Liver (tissue), 9 donors: Measurements from ENCODE around the gene PLEKHA8. TPM values are rescaled to one million over a fixed set of nuclear protein-coding genes. Genes with fewer than 3 reads are reported as not detected.

Experiments
- DNase-seq: peaks from one replicate; pipeline ENCODE4 v3.0.0-alpha.2; 2017; ENCODE audit warnings: low spot score
- H3K27ac ChIP-seq, 2 donors: one replicate each; pipeline ENCODE4 v1.7.0; 2013; ENCODE audit warnings: inconsistent platforms in 2 of 2, low read length in 2 of 2, control low read depth in 1 of 2, low read depth in 1 of 2, mild to moderate bottlenecking in 1 of 2
- H3K27me3 ChIP-seq, 4 donors: one replicate each; pipeline versions ENCODE4 v1.6.1 to v1.7.0; 2013; ENCODE audit warnings: low read length in 3 of 4, inconsistent platforms in 1 of 4, mild to moderate bottlenecking in 1 of 4, moderate library complexity in 1 of 4; ENCODE audit not compliant: control insufficient read depth in 4 of 4, insufficient read depth in 4 of 4
- H3K36me3 ChIP-seq, 4 donors: one replicate each; pipeline versions ENCODE4 v1.6.1 to v1.7.0; 2013; ENCODE audit warnings: low read length in 3 of 4, mild to moderate bottlenecking in 3 of 4, low read depth in 1 of 4, moderate library complexity in 1 of 4; ENCODE audit not compliant: control insufficient read depth in 4 of 4, insufficient read depth in 3 of 4
- H3K4me1 ChIP-seq, 4 donors: one replicate each; pipeline versions ENCODE4 v1.6.1 to v1.7.0; 2013; ENCODE audit warnings: low read length in 3 of 4, mild to moderate bottlenecking in 3 of 4, moderate library complexity in 1 of 4; ENCODE audit not compliant: control insufficient read depth in 4 of 4, insufficient read depth in 4 of 4
- H3K4me3 ChIP-seq, 3 donors: one replicate each; pipeline versions ENCODE4 v1.6.1 to v1.7.0; 2013; ENCODE audit warnings: low read length in 3 of 3, control low read depth in 1 of 3, low read depth in 1 of 3, mild to moderate bottlenecking in 1 of 3
- H3K9ac ChIP-seq, 2 donors: one replicate each; pipeline ENCODE4 v1.7.0; 2013; ENCODE audit warnings: low read length in 2 of 2, mild to moderate bottlenecking in 2 of 2, moderate library complexity in 2 of 2, control low read depth in 1 of 2, low read depth in 1 of 2
- H3K9me3 ChIP-seq, 4 donors: one replicate each; pipeline versions ENCODE4 v1.6.1 to v1.7.0; 2013; ENCODE audit warnings: low read length in 3 of 4; ENCODE audit not compliant: control insufficient read depth in 4 of 4
- ATF3 ChIP-seq: IDR thresholded peaks from 2 replicates; pipeline ENCODE4 v1.6.1; 2016; ENCODE audit warnings: antibody characterized with exemption
- CTCF ChIP-seq: fragments of 150-350 bp; IDR thresholded peaks from 2 replicates; pipeline ENCODE4 v1.5.1; 2017; ENCODE audit warnings: improper control_type of control experiment, low read depth, low read length; ENCODE audit not compliant: missing input control
- EGR1 ChIP-seq, 2 donors: IDR thresholded peaks; 2 replicates each; pipeline ENCODE4 v1.6.1; 2016 to 2018; ENCODE audit warnings: antibody characterized with exemption in 2 of 2, low read depth in 2 of 2
- FOXA1 ChIP-seq: IDR thresholded peaks from 2 replicates; pipeline ENCODE4 v1.6.1; 2016; ENCODE audit warnings: antibody characterized with exemption
- FOXA2 ChIP-seq: IDR thresholded peaks from 2 replicates; pipeline ENCODE4 v1.6.1; 2016; ENCODE audit warnings: antibody characterized with exemption
- HNF4A ChIP-seq, 2 donors: conservative IDR thresholded peaks; 2 replicates each; pipeline ENCODE4 v1.6.1; 2016; ENCODE audit warnings: antibody characterized with exemption in 2 of 2, mild to moderate bottlenecking in 2 of 2
- HNF4G ChIP-seq: IDR thresholded peaks from 2 replicates; pipeline ENCODE4 v1.6.1; 2016; ENCODE audit warnings: antibody characterized with exemption
- JUND ChIP-seq, 2 donors: IDR thresholded peaks; 2 replicates each; pipeline ENCODE4 v1.6.1; 2016; ENCODE audit warnings: antibody characterized with exemption in 2 of 2
- MAX ChIP-seq: IDR thresholded peaks from 2 replicates; pipeline ENCODE4 v1.6.1; 2016; ENCODE audit warnings: antibody characterized with exemption
- NR2F2 ChIP-seq: IDR thresholded peaks from 2 replicates; pipeline ENCODE4 v1.6.1; 2016; ENCODE audit warnings: antibody characterized with exemption
- REST ChIP-seq: IDR thresholded peaks from 2 replicates; pipeline ENCODE4 v1.6.1; 2016; ENCODE audit warnings: antibody characterized with exemption, mild to moderate bottlenecking
- RXRA ChIP-seq, 2 donors: IDR thresholded peaks; 2 replicates each; pipeline ENCODE4 v1.6.1; 2017 to 2018; ENCODE audit warnings: antibody characterized with exemption in 2 of 2, mild to moderate bottlenecking in 1 of 2
- SP1 ChIP-seq: IDR thresholded peaks from 2 replicates; pipeline ENCODE4 v1.6.1; 2018; ENCODE audit warnings: antibody characterized with exemption, mild to moderate bottlenecking
- TAF1 ChIP-seq: conservative IDR thresholded peaks from 2 replicates; pipeline ENCODE4 v1.6.1; 2016; ENCODE audit warnings: antibody characterized with exemption, mild to moderate bottlenecking
- polyA plus RNA-seq, 2 donors: library from polyadenylated mRNA; stranded (reverse) in 1 of 2; unstranded in 1 of 2; fragments of 200-250 nt in 1 of 2; fragments of >200 nt in 1 of 2; fragmentation: Nextera tagmentation in 1 of 2; extraction: Ambion mirVana in 1 of 2; gene quantifications; one replicate each; pipeline versions ENCODE4 v1.2.1 to v1.2.3, GENCODE V29; 2013 to 2015
- total RNA-seq, 2 donors: library from RNA; depleted of rRNA; stranded (reverse); fragments of >200 nt; gene quantifications; one replicate each; pipeline ENCODE4 v1.2.3, GENCODE V29; 2014
- donor health status: healthy.
- donor health status: healthy.
- donor health status: healthy.
- donor health status: healthy.
- donor health status: healthy.

PLEKHA8 gene
- total and polyA plus RNA-seq, 4 donors: 1.0 to 5.4 (median 2.4) TPM

- Histone ChIP-seq H3K36me3 (no peaks in the 10 kb centered on the region), H3K27ac (no peak overlapping the region), H3K9me3 (no peaks in the 10 kb centered on the region)
Observed at GRCh38 chr7:30040938-30041337, 12.7 kb downstream of the PLEKHA8 start.

More at GRCh38 chr7:30040938-30041337, 12.7 kb downstream of the PLEKHA8 start:
- no peak overlapping the region for H3K4me3 ChIP-seq
- H3K27me3 ChIP-seq: no peaks in the 10 kb centered on the region
- H3K4me1 ChIP-seq: peaks cover 0 to 8% (median 3%) of the 10 kb centered on the region in 4 donors
- no peak overlapping the region for H3K9ac ChIP-seq
- TF ChIP-seq CTCF (no peak), TAF1 (no peak), EGR1 (IDR thresholded peaks at IDR 0.05; ENCODE audit: low read depth in 2 of 2) (no peak), FOXA2 (no peak), NR2F2 (no peak), REST (no peak), HNF4G (no peak), RXRA (IDR thresholded peaks at IDR 0.05) (no peak), HNF4A (conservative IDR thresholded peaks at IDR 0.05) (no peak), ATF3 (no peak), MAX (no peak), FOXA1 (no peak), JUND (IDR thresholded peaks at IDR 0.05) (no peak), SP1 (no peak)
- DNase-seq: no peak
